A549 (cell line): ENCODE data around the gene FUCA1. TPM values are rescaled to one million over a fixed set of nuclear protein-coding genes. Genes with fewer than 3 reads are reported as not detected.

Experiments
- ATAC-seq, 2 experiments: fragments of 200-7000 bp in 1 of 2; fragments of >200 bp in 1 of 2; cut with Nextera tagmentation in 1 of 2; cut with Tn5 transposase in 1 of 2; 3 replicates each; pipeline versions ENCODE4 v1.8.0 to v1.9.1; 2018 to 2020; ENCODE audit warnings: mild to moderate bottlenecking in 1 of 2, moderate library complexity in 1 of 2
- CTCF ChIA-PET: fragments of 300-600 bp; sonication (Branson Sonifier 250); formaldehyde crosslinking; extraction: SDS; loops from one replicate; lab custom pipeline; 2021; ENCODE audit warnings: antibody characterized with exemption, inconsistent platforms; lab: Yijun Ruan, JAX
- POLR2A ChIA-PET: fragments of 350-600 bp; formaldehyde crosslinking; extraction: SDS; loops from one replicate; lab custom pipeline; 2021; ENCODE audit warnings: antibody characterized with exemption, inconsistent platforms; lab: Yijun Ruan, JAX
- DNase-seq, 2 experiments: peaks; one replicate each; pipeline versions ENCODE4 v3.0.0 to v3.0.0-alpha.2; 2011 to 2016; ENCODE audit warnings: low read depth in 1 of 2, low spot score in 1 of 2
- FAIRE-seq: peaks from 2 replicates; lab custom pipeline; 2011; peaks lifted over from hg19 to GRCh38; lab: Jason Lieb, UNC
- H3K27ac ChIP-seq, 2 experiments: fragments of >200 bp; sonication (Bioruptor Twin); formaldehyde crosslinking; 3 replicates each; pipeline ENCODE4 v1.5.1; 2016 to 2017
- H3K4me1 ChIP-seq: fragments of >200 bp; sonication (Bioruptor Twin); formaldehyde crosslinking; 3 replicates; pipeline ENCODE4 v1.6.1; 2016
- H3K4me2 ChIP-seq: fragments of >200 bp; sonication (Bioruptor Twin); formaldehyde crosslinking; 3 replicates; pipeline ENCODE4 v1.6.1; 2016
- H3K4me3 ChIP-seq: fragments of >200 bp; sonication (Bioruptor Twin); formaldehyde crosslinking; 3 replicates; pipeline ENCODE4 v1.5.1; 2016
- H3K9me3 ChIP-seq: fragments of >200 bp; sonication (Bioruptor Twin); formaldehyde crosslinking; 3 replicates; pipeline ENCODE4 v1.6.1; 2016
- ATOH8 ChIP-seq: fragments of 250-450 bp; sonication (Bioruptor Pico); IDR thresholded peaks from 2 replicates; pipeline ENCODE4 v1.5.0; 2020; ENCODE audit warnings: low read depth, mild to moderate bottlenecking, moderate library complexity
- BHLHE40 ChIP-seq: IDR thresholded peaks from 2 replicates; pipeline ENCODE4 v1.6.1; 2012; ENCODE audit warnings: low read depth, low read length, inconsistent platforms
- CBX2 ChIP-seq: fragments of 200-600 bp; sonication (generic); IDR thresholded peaks from 2 replicates; pipeline ENCODE4 v1.6.1; 2016; ENCODE audit warnings: low read depth, mild to moderate bottlenecking, borderline replicate concordance
- CHD4 ChIP-seq: fragments of 200-600 bp; sonication (generic); IDR thresholded peaks from 2 replicates; pipeline ENCODE4 v1.6.1; 2016; ENCODE audit warnings: antibody characterized with exemption, mild to moderate bottlenecking, borderline replicate concordance
- CTCF ChIP-seq: fragments of >200 bp; sonication (Bioruptor Twin); formaldehyde crosslinking; IDR thresholded peaks from 3 replicates; pipeline ENCODE4 v1.5.1; 2016
- ELK1 ChIP-seq: fragments of 150-350 bp; IDR thresholded peaks from 2 replicates; pipeline ENCODE4 v1.6.1; 2014; ENCODE audit warnings: low read depth, mild to moderate bottlenecking, low read length
- HOXB5 ChIP-seq: fragments of 250-450 bp; sonication (Bioruptor Pico); IDR thresholded peaks from 2 replicates; pipeline ENCODE4 v1.5.0; 2020; ENCODE audit warnings: mild to moderate bottlenecking, moderate library complexity
- KDM5A ChIP-seq: fragments of 200-600 bp; sonication (generic); IDR thresholded peaks from 2 replicates; pipeline ENCODE4 v1.6.1; 2016; ENCODE audit warnings: antibody characterized with exemption, mild to moderate bottlenecking
- MAFK ChIP-seq: fragments of 450-650 bp; IDR thresholded peaks from 2 replicates; pipeline ENCODE4 v1.6.1; 2014; ENCODE audit not compliant: partially characterized antibody
- MAX ChIP-seq: IDR thresholded peaks from 2 replicates; pipeline ENCODE4 v1.6.1; 2012
- NR3C1 ChIP-seq: fragments of >200 bp; sonication (Bioruptor Twin); formaldehyde crosslinking; IDR thresholded peaks from 3 replicates; pipeline ENCODE4 v1.6.1; 2017
- POLR2A ChIP-seq: IDR thresholded peaks from 2 replicates; pipeline ENCODE4 v1.6.1; 2012; ENCODE audit warnings: mild to moderate bottlenecking, low read length
- POLR2AphosphoS2 ChIP-seq: conservative IDR thresholded peaks from 2 replicates; pipeline ENCODE4 v1.6.1; 2012; ENCODE audit warnings: low read length, improper control_type of control experiment, inconsistent platforms
- RAD21 ChIP-seq, 2 experiments: fragments of >200 bp in 1 of 2; sonication (Bioruptor Twin) in 1 of 2; formaldehyde crosslinking in 1 of 2; IDR thresholded peaks in 1 of 2; conservative IDR thresholded peaks in 1 of 2; 2 replicates in 1 of 2; 3 replicates in 1 of 2; pipeline ENCODE4 v1.6.1; 2012 to 2018; ENCODE audit warnings: inconsistent platforms in 1 of 2
- RCOR1 ChIP-seq: fragments of 150-350 bp; IDR thresholded peaks from 2 replicates; pipeline ENCODE4 v1.6.1; 2014; ENCODE audit warnings: antibody characterized with exemption, low read length, low read depth
- SMC3 ChIP-seq: fragments of >200 bp; sonication (Bioruptor Twin); formaldehyde crosslinking; IDR thresholded peaks from 3 replicates; pipeline ENCODE4 v1.6.1; 2018; ENCODE audit warnings: inconsistent platforms
- ZSCAN20 ChIP-seq: fragments of 250-450 bp; sonication (Bioruptor Pico); IDR thresholded peaks from 2 replicates; pipeline ENCODE4 v1.8.0; 2022; ENCODE audit warnings: mild to moderate bottlenecking, moderate library complexity
- WGBS: methylation state at CpG from one replicate; pipeline ENCODE4 v1.1.6; 2017; ENCODE audit errors: missing lambda C conversion rate; 5-methylcytosine and 5-hydroxymethylcytosine counted together
- polyA plus RNA-seq, 4 experiments: library from polyadenylated mRNA; depleted of rRNA in 3 of 4; stranded (reverse); fragments of >200 nt; fragmentation: RNase III in 1 of 4; extraction: RNeasy Plus Mini Kit Qiagen cat#74134 plus additional on column Dnase treatment in 1 of 4; gene quantifications; 2 replicates in 3 of 4; 3 replicates in 1 of 4; pipeline ENCODE4 v1.2.3, GENCODE V29; 2011 to 2017

The FUCA1 gene
- polyA plus RNA-seq, 2 of the 4 experiments (the other 2 are of a cell fraction) = 9.7 to 16.1 TPM

- TF ChIP-seq SMC3 (peak; percentile 47), ELK1 (no peak), BHLHE40 (peak; percentile 98), CBX2 (no peak), RAD21 (conservative IDR thresholded peaks at IDR 0.05 in 1 of 2, IDR thresholded peaks at IDR 0.05 in 1 of 2) (peak; percentile 62 to 65), CTCF (peak; percentile 51)
- H3K4me2 ChIP-seq = no peak overlapping the region
- FAIRE-seq = no peak
- no peaks in the 10 kb centered on the region for H3K9me3 ChIP-seq
- WGBS = 15% methylated on average over 6 of the region's 6 CpGs
- CTCF ChIA-PET = interaction anchor here (0.6 to 6.6 kb wide), 14 partner anchors 9 to 325 kb away, joined by 3 to 57 read pairs (median 5); partner anchors contain the start of genes FUCA1, GALE and HMGCL
- 0 out of 3 replicates have a peak, but pooled peaks cover 3% of the 10 kb centered on the region for H3K4me1 ChIP-seq
- POLR2A ChIA-PET = interaction anchor here (0.7 to 1.1 kb wide), 2 partner anchors 8 to 567 kb away, joined by 3 to 7 read pairs; no protein-coding TSS in a partner anchor
- DNase-seq = peak; percentile 69 to 70
- peak; percentile 79 to 91 for ATAC-seq
- no peak overlapping the region for H3K4me3 ChIP-seq
- no peak overlapping the region for H3K27ac ChIP-seq
Measured at GRCh38 chr1:23809751-23810171, 58.3 kb downstream of the FUCA1 start.

GRCh38 chr1:23807453-23807852 is 60.6 kb downstream of the FUCA1 start:
- H3K9me3 ChIP-seq = no peaks in the 10 kb centered on the region
- no peak overlapping the region for H3K4me2 ChIP-seq
- ChIA-PET POLR2A (no interaction called here), CTCF (interaction anchor here (0.5 to 6.6 kb wide), 6 partner anchors 11 to 109 kb away, joined by 3 to 57 read pairs (median 4); partner anchors contain the start of gene HMGCL)
- ATAC-seq (no peak), FAIRE-seq (no peak), DNase-seq (no peak)
- H3K27ac ChIP-seq = no peak overlapping the region
- no peak overlapping the region for H3K4me3 ChIP-seq
- 0 out of 3 replicates have a peak, but pooled peaks cover 3% of the 10 kb centered on the region for H3K4me1 ChIP-seq
- TF ChIP-seq MAFK (peak; percentile 48), POLR2AphosphoS2 (no peak)
- 96% methylated on average over 3 of the region's 3 CpGs for WGBS

GRCh38 chr1:23806280-23806679 is 61.8 kb downstream of the FUCA1 start:
- FAIRE-seq = no peak
- Histone ChIP-seq H3K9me3 (no peaks in the 10 kb centered on the region), H3K4me2 (no peak overlapping the region), H3K27ac (no peak overlapping the region), H3K4me1 (peaks cover 5% of the 10 kb centered on the region; the same call in 1 of the 3 replicates), H3K4me3 (no peak overlapping the region)
- CTCF ChIA-PET = interaction anchor here (1.4 to 6.6 kb wide), 5 partner anchors 10 to 111 kb away, joined by 5 to 57 read pairs (median 6); partner anchors contain the start of gene HMGCL
- no peak for DNase-seq
- ATAC-seq = no peak
- WGBS = 72% methylated on average over 6 of the region's 6 CpGs
- no peak for TF ChIP-seq MAX
- TF ChIP-seq NR3C1 = no peak
- no peak for TF ChIP-seq HOXB5 (CRISPR knock-in tag)
- TF ChIP-seq ATOH8 = no peak
- TF ChIP-seq KDM5A = no peak
- no peak for TF ChIP-seq ZSCAN20 (CRISPR knock-in tag)
- no peak for TF ChIP-seq CBX2
- TF ChIP-seq RAD21 (conservative IDR thresholded peaks at IDR 0.05 in 1 of 2, IDR thresholded peaks at IDR 0.05 in 1 of 2) = no peak
- no peak for TF ChIP-seq RCOR1
- TF ChIP-seq POLR2A = no peak
- TF ChIP-seq CHD4 = no peak
- no peak for TF ChIP-seq MAFK
- POLR2A ChIA-PET = no interaction called here
